ENCODE results near the gene CA10. TPM values are rescaled to one million over a fixed set of nuclear protein-coding genes. Genes with fewer than 3 reads are reported as not detected.

Gene CA10
- total RNA-seq, 1 donor from 2014 or later: 10.4 TPM

DNA sequence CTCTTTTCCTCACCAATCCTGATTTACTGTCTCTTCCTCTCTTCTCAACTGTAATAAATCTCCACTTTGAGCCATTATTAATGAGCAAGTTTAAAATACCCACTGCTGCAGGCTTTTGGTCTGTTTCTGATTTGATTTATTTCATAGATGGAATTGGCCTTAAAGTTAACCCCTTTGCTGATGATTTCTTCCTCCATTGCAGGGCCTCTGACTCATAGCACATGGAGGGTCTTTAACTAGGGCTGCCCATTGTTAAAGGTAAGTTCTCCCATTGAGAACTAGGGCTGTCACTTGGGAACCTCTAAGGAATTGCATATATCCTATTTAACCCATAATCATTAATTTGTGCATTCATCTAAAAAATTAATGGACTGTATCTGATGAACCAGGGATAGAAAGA lies 221.2 kb downstream of the CA10 start:
- Histone ChIP-seq H3K4me3 (ENCODE audit: low read length in 3 of 3) (no peak overlapping the region), H3K27ac (ENCODE audit: low read depth, low read length) (no peak overlapping the region), H3K36me3 (ENCODE audit: control insufficient read depth in 3 of 3, insufficient read depth in 3 of 3, low read length in 3 of 3) (no peaks in the 10 kb centered on the region), H3K9ac (ENCODE audit: low read depth in 1 of 3, low read length in 3 of 3) (no peak overlapping the region), H3K9me3 (ENCODE audit: control insufficient read depth in 3 of 3, low read length in 3 of 3) (no peaks in the 10 kb centered on the region), H3K4me1 (ENCODE audit: control insufficient read depth in 3 of 3, insufficient read depth in 3 of 3, low read length in 3 of 3) (no peaks in the 10 kb centered on the region), H3K27me3 (ENCODE audit: control insufficient read depth in 3 of 3, insufficient read depth in 3 of 3, low read length in 3 of 3) (no peaks in the 10 kb centered on the region)

DNA sequence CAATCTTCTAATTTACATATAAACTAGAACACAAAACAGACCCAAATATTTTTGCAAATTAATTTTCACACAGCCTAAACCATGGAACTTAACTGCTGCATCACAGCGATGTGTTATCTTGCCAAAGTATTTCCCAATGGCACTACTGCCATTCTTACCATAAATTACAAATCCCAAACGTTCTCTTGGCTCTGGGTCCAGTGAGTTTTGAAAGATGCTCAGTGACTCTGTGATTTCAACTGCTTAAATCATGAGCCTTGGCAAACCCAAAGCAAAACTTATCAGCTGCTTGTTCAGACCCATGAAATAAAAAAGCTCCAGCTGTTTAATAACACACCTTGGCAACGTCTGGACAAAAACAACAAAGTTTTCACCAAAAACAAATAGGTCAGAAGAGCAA lies 223.0 kb downstream of the CA10 start:
- H3K4me3 ChIP-seq (ENCODE audit: low read length in 3 of 3): no peak overlapping the region
- H3K27me3 ChIP-seq (ENCODE audit: control insufficient read depth in 3 of 3, insufficient read depth in 3 of 3, low read length in 3 of 3): no peaks in the 10 kb centered on the region
- H3K36me3 ChIP-seq (ENCODE audit: control insufficient read depth in 3 of 3, insufficient read depth in 3 of 3, low read length in 3 of 3): no peaks in the 10 kb centered on the region
- H3K9me3 ChIP-seq (ENCODE audit: control insufficient read depth in 3 of 3, low read length in 3 of 3): no peaks in the 10 kb centered on the region
- H3K4me1 ChIP-seq (ENCODE audit: control insufficient read depth in 3 of 3, insufficient read depth in 3 of 3, low read length in 3 of 3): no peaks in the 10 kb centered on the region
- H3K27ac ChIP-seq (ENCODE audit: low read depth, low read length): no peak overlapping the region
- H3K9ac ChIP-seq (ENCODE audit: low read depth in 1 of 3, low read length in 3 of 3): no peak overlapping the region

DNA sequence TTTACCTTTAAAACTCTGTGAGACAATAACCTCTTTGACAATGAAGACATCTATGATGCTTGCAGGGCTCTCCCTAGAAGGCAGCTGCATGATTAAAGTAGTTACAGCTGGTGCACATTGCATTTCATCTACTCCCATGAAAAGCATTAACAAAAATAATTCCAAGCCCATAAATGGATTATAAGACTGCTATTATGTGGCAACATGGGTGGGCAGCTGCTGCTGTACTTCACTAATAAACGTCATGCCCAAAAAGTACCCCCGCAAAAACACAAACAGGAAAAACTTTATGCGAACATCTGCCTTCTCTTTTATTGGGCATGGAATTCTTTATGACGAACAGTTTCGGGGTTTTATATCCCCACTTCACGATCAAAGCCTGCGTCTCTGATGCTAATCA lies 224.9 kb downstream of the CA10 start:
- H3K4me3 ChIP-seq (ENCODE audit: low read length in 3 of 3): no peak overlapping the region
- no peaks in the 10 kb centered on the region for H3K27me3 ChIP-seq (ENCODE audit: control insufficient read depth in 3 of 3, insufficient read depth in 3 of 3, low read length in 3 of 3)
- H3K27ac ChIP-seq (ENCODE audit: low read depth, low read length): no peak overlapping the region
- H3K36me3 ChIP-seq (ENCODE audit: control insufficient read depth in 3 of 3, insufficient read depth in 3 of 3, low read length in 3 of 3): no peaks in the 10 kb centered on the region
- H3K9ac ChIP-seq (ENCODE audit: low read depth in 1 of 3, low read length in 3 of 3): no peak overlapping the region
- no peaks in the 10 kb centered on the region for H3K4me1 ChIP-seq (ENCODE audit: control insufficient read depth in 3 of 3, insufficient read depth in 3 of 3, low read length in 3 of 3)
- no peaks in the 10 kb centered on the region for H3K9me3 ChIP-seq (ENCODE audit: control insufficient read depth in 3 of 3, low read length in 3 of 3)

DNA sequence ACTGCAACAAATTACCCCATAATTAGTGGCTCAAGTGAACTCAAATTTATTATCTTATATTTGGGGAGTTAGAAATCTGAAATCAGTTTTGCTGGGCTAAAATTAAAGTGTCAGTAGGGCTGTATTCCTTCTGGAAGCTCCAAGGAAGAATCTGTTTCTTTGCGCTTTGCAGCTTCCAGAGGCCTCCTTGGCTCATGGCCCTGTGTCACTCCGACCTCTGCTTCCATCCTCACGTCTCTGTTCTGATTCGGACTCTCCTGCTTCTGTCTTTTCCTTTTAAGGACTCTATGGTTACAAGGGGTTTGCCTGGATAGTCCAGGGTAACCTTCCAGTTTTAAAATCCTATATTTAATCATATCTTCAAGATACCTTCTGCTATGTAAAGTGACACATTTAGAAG lies 232.1 kb downstream of the CA10 start:
- H3K9ac ChIP-seq (ENCODE audit: low read depth in 1 of 3, low read length in 3 of 3): no peak overlapping the region
- no peaks in the 10 kb centered on the region for H3K9me3 ChIP-seq (ENCODE audit: control insufficient read depth in 3 of 3, low read length in 3 of 3)
- H3K4me1 ChIP-seq (ENCODE audit: control insufficient read depth in 3 of 3, insufficient read depth in 3 of 3, low read length in 3 of 3): no peaks in the 10 kb centered on the region
- peaks cover 0 to 2% (median 0%) of the 10 kb centered on the region in 3 donors for H3K27me3 ChIP-seq (ENCODE audit: control insufficient read depth in 3 of 3, insufficient read depth in 3 of 3, low read length in 3 of 3)
- H3K36me3 ChIP-seq (ENCODE audit: control insufficient read depth in 3 of 3, insufficient read depth in 3 of 3, low read length in 3 of 3): no peaks in the 10 kb centered on the region
- H3K27ac ChIP-seq (ENCODE audit: low read depth, low read length): no peak overlapping the region
- no peak overlapping the region for H3K4me3 ChIP-seq (ENCODE audit: low read length in 3 of 3)

DNA sequence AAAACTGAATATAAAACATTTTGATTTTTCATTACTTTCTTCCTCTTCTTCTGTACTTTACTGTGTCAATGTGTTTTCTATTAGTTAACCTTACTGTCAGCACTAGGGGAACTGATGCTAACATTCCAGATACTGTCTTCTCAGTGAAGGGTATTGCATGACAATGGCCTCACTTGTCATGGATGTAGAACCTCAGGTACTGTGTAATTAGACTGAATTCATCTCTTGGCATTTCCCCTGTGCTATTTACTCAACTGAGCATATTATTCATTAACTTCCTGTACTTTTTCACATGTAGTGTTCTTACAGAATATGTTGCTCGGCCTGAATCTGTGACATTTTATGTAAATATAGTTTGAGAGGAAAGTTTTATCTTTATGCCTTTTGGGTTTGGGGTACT lies 237.0 kb downstream of the CA10 start:
- Histone ChIP-seq H3K27me3 (ENCODE audit: control insufficient read depth in 3 of 3, insufficient read depth in 3 of 3, low read length in 3 of 3) (peaks cover 0 to 2% (median 0%) of the 10 kb centered on the region in 3 donors), H3K9me3 (ENCODE audit: control insufficient read depth in 3 of 3, low read length in 3 of 3) (no peaks in the 10 kb centered on the region), H3K4me3 (ENCODE audit: low read length in 3 of 3) (no peak overlapping the region), H3K36me3 (ENCODE audit: control insufficient read depth in 3 of 3, insufficient read depth in 3 of 3, low read length in 3 of 3) (no peaks in the 10 kb centered on the region), H3K27ac (ENCODE audit: low read depth, low read length) (no peak overlapping the region), H3K4me1 (ENCODE audit: control insufficient read depth in 3 of 3, insufficient read depth in 3 of 3, low read length in 3 of 3) (no peaks in the 10 kb centered on the region), H3K9ac (ENCODE audit: low read depth in 1 of 3, low read length in 3 of 3) (no peak overlapping the region)

DNA sequence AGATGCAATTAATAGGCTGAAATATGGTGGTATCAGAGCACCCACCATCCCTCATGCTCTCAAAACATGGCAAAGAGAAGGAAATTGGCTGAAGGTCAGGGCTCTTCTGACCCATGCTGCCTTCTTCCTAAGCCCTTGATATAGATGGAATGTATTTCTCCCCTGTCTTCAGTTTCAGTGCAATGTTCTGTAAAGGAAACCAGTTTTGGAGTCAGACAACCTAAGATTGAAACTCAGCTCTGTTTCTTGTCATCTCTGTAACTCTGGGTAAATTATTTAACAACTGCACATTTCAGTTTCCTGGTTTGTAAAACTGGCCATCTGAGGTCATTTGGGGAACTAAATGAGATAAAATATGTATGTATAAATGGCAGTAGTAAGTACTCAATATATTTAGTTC lies 243.9 kb downstream of the CA10 start:
- Histone ChIP-seq H3K9me3 (ENCODE audit: control insufficient read depth in 3 of 3, low read length in 3 of 3) (no peaks in the 10 kb centered on the region), H3K9ac (ENCODE audit: low read depth in 1 of 3, low read length in 3 of 3) (no peak overlapping the region), H3K36me3 (ENCODE audit: control insufficient read depth in 3 of 3, insufficient read depth in 3 of 3, low read length in 3 of 3) (no peaks in the 10 kb centered on the region), H3K27me3 (ENCODE audit: control insufficient read depth in 3 of 3, insufficient read depth in 3 of 3, low read length in 3 of 3) (no peaks in the 10 kb centered on the region), H3K4me1 (ENCODE audit: control insufficient read depth in 3 of 3, insufficient read depth in 3 of 3, low read length in 3 of 3) (no peaks in the 10 kb centered on the region), H3K27ac (ENCODE audit: low read depth, low read length) (no peak overlapping the region), H3K4me3 (ENCODE audit: low read length in 3 of 3) (no peak overlapping the region)

DNA sequence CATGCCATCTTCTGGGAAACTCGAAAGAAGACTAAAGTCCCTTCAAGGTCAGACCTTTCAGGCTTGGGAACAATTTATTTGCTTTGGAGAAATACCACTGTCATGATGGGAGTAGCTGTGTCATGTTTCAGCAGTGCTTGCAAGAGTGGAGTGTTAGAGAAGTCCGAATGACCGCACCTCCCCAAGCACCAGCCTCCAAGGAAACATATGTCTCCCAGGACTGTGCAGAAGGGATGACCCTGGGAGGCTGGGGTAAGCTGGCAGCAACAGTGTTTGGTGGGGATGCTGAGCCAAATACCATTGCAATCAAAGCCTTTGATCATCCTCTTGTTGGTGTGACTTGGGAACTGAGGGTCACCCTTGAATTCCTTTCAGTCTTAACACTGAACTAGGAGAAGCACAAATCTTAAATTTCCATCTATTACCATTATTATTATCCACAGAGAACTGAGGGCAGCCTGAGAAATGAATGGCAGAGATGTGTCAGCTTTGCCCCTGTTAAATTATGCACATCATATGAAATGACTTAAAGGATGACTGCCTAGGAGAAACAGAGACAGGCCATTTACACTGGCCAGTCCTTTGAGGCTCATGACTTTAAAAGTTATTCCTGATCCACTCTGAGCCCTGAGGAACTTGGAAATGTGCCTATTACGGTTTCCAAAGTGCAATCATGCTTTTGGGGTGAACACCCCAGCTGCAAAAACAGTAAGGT lies 244.9 kb downstream of the CA10 start:
- Histone ChIP-seq H3K27ac (ENCODE audit: low read depth, low read length) (no peak overlapping the region), H3K4me1 (ENCODE audit: control insufficient read depth in 3 of 3, insufficient read depth in 3 of 3, low read length in 3 of 3) (no peaks in the 10 kb centered on the region), H3K9me3 (ENCODE audit: control insufficient read depth in 3 of 3, low read length in 3 of 3) (no peaks in the 10 kb centered on the region), H3K9ac (ENCODE audit: low read depth in 1 of 3, low read length in 3 of 3) (no peak overlapping the region), H3K36me3 (ENCODE audit: control insufficient read depth in 3 of 3, insufficient read depth in 3 of 3, low read length in 3 of 3) (no peaks in the 10 kb centered on the region), H3K27me3 (ENCODE audit: control insufficient read depth in 3 of 3, insufficient read depth in 3 of 3, low read length in 3 of 3) (no peaks in the 10 kb centered on the region), H3K4me3 (ENCODE audit: low read length in 3 of 3) (no peak overlapping the region)

DNA sequence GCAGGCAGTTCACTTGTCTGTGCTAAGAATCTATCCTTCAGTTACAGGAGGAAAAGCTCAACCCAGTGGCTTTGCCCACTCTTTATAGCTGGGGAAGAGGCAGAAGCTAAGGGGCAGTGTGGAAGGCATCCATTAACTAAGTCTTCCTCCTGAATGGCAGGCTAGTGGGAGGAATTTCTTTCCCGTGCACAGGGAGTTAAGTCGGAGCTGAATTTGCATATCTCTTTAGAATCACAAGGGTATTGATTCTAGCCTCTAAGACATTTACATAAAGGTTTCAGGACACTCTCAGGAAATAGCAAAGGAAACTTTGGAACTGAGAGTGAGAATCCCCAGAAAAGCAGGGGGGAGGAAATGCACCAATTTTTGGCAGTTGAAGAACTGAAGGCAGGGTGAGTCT lies 245.6 kb downstream of the CA10 start:
- Histone ChIP-seq H3K9me3 (ENCODE audit: control insufficient read depth in 3 of 3, low read length in 3 of 3) (no peaks in the 10 kb centered on the region), H3K4me1 (ENCODE audit: control insufficient read depth in 3 of 3, insufficient read depth in 3 of 3, low read length in 3 of 3) (no peaks in the 10 kb centered on the region), H3K27me3 (ENCODE audit: control insufficient read depth in 3 of 3, insufficient read depth in 3 of 3, low read length in 3 of 3) (no peaks in the 10 kb centered on the region), H3K36me3 (ENCODE audit: control insufficient read depth in 3 of 3, insufficient read depth in 3 of 3, low read length in 3 of 3) (no peaks in the 10 kb centered on the region), H3K9ac (ENCODE audit: low read depth in 1 of 3, low read length in 3 of 3) (no peak overlapping the region), H3K27ac (ENCODE audit: low read depth, low read length) (no peak overlapping the region), H3K4me3 (ENCODE audit: low read length in 3 of 3) (no peak overlapping the region)

DNA sequence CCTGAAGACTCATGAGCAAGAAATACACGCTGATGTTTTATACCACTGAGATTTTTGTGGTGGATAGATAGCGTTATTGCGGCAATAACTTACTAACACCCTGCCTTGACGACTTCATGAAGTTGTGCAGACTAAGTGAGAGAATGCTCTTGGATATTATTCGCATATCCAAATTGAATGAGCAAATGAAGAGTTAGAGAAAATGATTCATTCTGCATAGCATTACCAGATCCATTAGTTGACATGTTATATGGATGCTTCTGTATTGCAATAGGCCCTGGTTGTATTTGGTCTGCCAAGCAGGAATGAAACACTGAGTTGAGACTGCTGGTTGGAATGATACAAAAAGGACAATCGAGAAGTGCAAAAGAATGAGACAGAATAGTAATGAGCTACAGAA lies 247.3 kb downstream of the CA10 start:
- H3K27ac ChIP-seq (ENCODE audit: low read depth, low read length): no peak overlapping the region
- no peaks in the 10 kb centered on the region for H3K9me3 ChIP-seq (ENCODE audit: control insufficient read depth in 3 of 3, low read length in 3 of 3)
- H3K36me3 ChIP-seq (ENCODE audit: control insufficient read depth in 3 of 3, insufficient read depth in 3 of 3, low read length in 3 of 3): no peaks in the 10 kb centered on the region
- H3K4me3 ChIP-seq (ENCODE audit: low read length in 3 of 3): no peak overlapping the region
- no peaks in the 10 kb centered on the region for H3K27me3 ChIP-seq (ENCODE audit: control insufficient read depth in 3 of 3, insufficient read depth in 3 of 3, low read length in 3 of 3)
- H3K4me1 ChIP-seq (ENCODE audit: control insufficient read depth in 3 of 3, insufficient read depth in 3 of 3, low read length in 3 of 3): no peaks in the 10 kb centered on the region
- no peak overlapping the region for H3K9ac ChIP-seq (ENCODE audit: low read depth in 1 of 3, low read length in 3 of 3)

DNA sequence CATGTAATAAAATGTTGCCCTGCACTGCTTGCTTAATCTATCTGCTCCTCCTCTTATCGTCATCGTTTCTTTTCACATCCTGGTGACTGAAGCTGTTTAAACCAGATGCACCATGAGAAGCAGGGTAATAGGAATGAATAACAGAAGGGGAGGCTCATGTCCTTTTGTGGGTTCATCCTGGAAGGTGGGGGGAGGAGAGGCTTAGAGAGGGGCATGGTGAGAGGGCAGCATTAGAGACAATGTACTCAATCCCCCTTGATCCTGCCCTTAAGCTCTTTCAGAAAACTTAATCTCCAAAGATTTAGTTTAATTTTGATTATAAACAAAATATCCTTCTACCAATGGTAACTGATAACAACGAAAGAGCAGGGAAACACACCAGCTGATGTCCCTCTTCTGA lies 248.5 kb downstream of the CA10 start:
- no peak overlapping the region for H3K27ac ChIP-seq (ENCODE audit: low read depth, low read length)
- H3K36me3 ChIP-seq (ENCODE audit: control insufficient read depth in 3 of 3, insufficient read depth in 3 of 3, low read length in 3 of 3): no peaks in the 10 kb centered on the region
- H3K9me3 ChIP-seq (ENCODE audit: control insufficient read depth in 3 of 3, low read length in 3 of 3): no peaks in the 10 kb centered on the region
- H3K4me1 ChIP-seq (ENCODE audit: control insufficient read depth in 3 of 3, insufficient read depth in 3 of 3, low read length in 3 of 3): no peaks in the 10 kb centered on the region
- H3K9ac ChIP-seq (ENCODE audit: low read depth in 1 of 3, low read length in 3 of 3): no peak overlapping the region
- H3K4me3 ChIP-seq (ENCODE audit: low read length in 3 of 3): no peak overlapping the region
- no peaks in the 10 kb centered on the region for H3K27me3 ChIP-seq (ENCODE audit: control insufficient read depth in 3 of 3, insufficient read depth in 3 of 3, low read length in 3 of 3)
